Gastrocnemius medialis (tissue), 4 donors: ENCODE results near the gene CPED1. TPM values are rescaled to one million over a fixed set of nuclear protein-coding genes. Genes with fewer than 3 reads are reported as not detected.

Experiments
- ATAC-seq, 2 donors: fragments of 150-250 bp; one replicate each; pipeline ENCODE4 v1.9.1; 2016
- DNase-seq, 2 donors: peaks; one replicate each; pipeline ENCODE4 v3.0.0-alpha.2; 2019
- H3K27ac ChIP-seq, 4 donors: fragments of 200-600 bp; sonication (generic); 1 replicate in 1 of 4; 2 replicates in 3 of 4; pipeline ENCODE4 v1.5.1; 2016 to 2018; ENCODE audit warnings: mild to moderate bottlenecking in 2 of 4, moderate library complexity in 1 of 4
- H3K27me3 ChIP-seq, 3 donors: fragments of 200-600 bp; sonication (generic) in 2 of 3; 1 replicate in 1 of 3; 2 replicates in 2 of 3; pipeline versions ENCODE4 v1.5.1 to v1.6.0; 2016 to 2019; ENCODE audit warnings: mild to moderate bottlenecking in 1 of 3, moderate library complexity in 1 of 3
- H3K36me3 ChIP-seq, 2 donors: fragments of 200-600 bp; sonication (generic) in 1 of 2; one replicate each; pipeline ENCODE4 v1.5.1; 2017 to 2018
- H3K4me1 ChIP-seq, 2 donors: fragments of 200-600 bp; sonication (generic) in 1 of 2; one replicate each; pipeline ENCODE4 v1.5.1; 2016 to 2017; ENCODE audit warnings: mild to moderate bottlenecking in 2 of 2
- H3K4me3 ChIP-seq, 4 donors: fragments of 200-600 bp; sonication (generic) in 3 of 4; 1 replicate in 1 of 4; 2 replicates in 3 of 4; pipeline ENCODE4 v1.5.1; 2016 to 2019; ENCODE audit warnings: mild to moderate bottlenecking in 2 of 4
- H3K9me3 ChIP-seq, 3 donors: fragments of 200-600 bp; sonication (generic) in 2 of 3; 1 replicate in 1 of 3; 2 replicates in 2 of 3; pipeline ENCODE4 v1.5.1; 2016 to 2019
- POLR2A ChIP-seq, 2 donors: fragments of 450-650 bp; IDR thresholded peaks; one replicate each; pipeline ENCODE4 v1.6.1; 2017; ENCODE audit warnings: antibody characterized with exemption in 2 of 2, mild to moderate bottlenecking in 2 of 2, moderate library complexity in 2 of 2
- in situ Hi-C, 4 donors: fragments of 200-750 bp; cut with MboI; loops; one replicate each; pipeline versions ENCODE4 v1.15.0 to v1.8.0; 2017; ENCODE audit warnings: low sequenced_read_pairs in 4 of 4
- intact Hi-C: fragments of 100-400 bp; cut with DNase I; formaldehyde crosslinking; loops from one replicate; pipeline ENCODE4 v1.15.1; 2023; ENCODE audit warnings: low total_unique reads
- total RNA-seq, 4 donors: library from RNA; depleted of rRNA; stranded (reverse); fragments of >200 nt; gene quantifications; one replicate each; pipeline versions ENCODE4 v1.1.0 to v1.2.3, GENCODE V29; 2016
- TF ChIP-seq, protein P1 (sequence below), 5 experiments: fragments of 450-650 bp in 3 of 5; fragments of 200-600 bp in 2 of 5; sonication (generic) in 2 of 5; IDR thresholded peaks in 4 of 5; conservative IDR thresholded peaks in 1 of 5; 1 replicate in 4 of 5; 2 replicates in 1 of 5; pipeline ENCODE4 v1.5.1; 2016 to 2019; ENCODE audit warnings: antibody characterized with exemption in 5 of 5, mild to moderate bottlenecking in 3 of 5, moderate library complexity in 3 of 5

CPED1 gene
- total RNA-seq, 4 donors from 2014 or later = 4.8 to 35.5 (median 34.1) TPM

DNA sequence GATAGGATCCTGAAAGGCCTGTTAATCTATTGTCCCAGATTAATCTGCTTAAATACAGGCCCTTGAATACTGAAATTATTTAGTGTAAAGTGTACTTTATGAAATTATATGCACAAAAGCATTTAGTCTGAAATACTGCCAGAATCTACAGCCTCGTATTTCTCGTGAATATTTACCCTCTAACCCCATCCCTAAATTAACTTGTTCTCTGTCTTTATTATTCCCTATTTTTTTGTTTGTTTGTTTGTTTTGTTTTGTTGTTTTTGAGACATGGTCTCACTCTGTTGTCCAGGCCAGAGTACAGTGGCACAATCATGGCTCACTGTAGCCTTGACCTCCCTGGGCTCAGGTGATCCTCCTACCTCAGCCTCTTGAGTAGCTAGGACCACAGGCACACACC lies 2.7 kb upstream of the CPED1 start:
- no peak for ATAC-seq
- H3K9me3 ChIP-seq = no peaks in the 10 kb centered on the region
- in situ Hi-C loops = loop anchor here in 2 of 4 donors (5.0 to 10.0 kb wide), 2 partner anchors 96 to 119 kb away; no protein-coding TSS in a partner anchor
- no peaks in the 10 kb centered on the region for H3K27me3 ChIP-seq
- peaks cover 0 to 3% of the 10 kb centered on the region in 2 donors for H3K4me1 ChIP-seq
- H3K4me3 ChIP-seq = no peak overlapping the region
- H3K27ac ChIP-seq = no peak overlapping the region
- intact Hi-C loops = no loop called here
- no peaks in the 10 kb centered on the region for H3K36me3 ChIP-seq
- DNase-seq = no peak
- TF ChIP-seq POLR2A (IDR thresholded peaks at IDR 0.05) = no peak
- TF ChIP-seq, protein P1, sequence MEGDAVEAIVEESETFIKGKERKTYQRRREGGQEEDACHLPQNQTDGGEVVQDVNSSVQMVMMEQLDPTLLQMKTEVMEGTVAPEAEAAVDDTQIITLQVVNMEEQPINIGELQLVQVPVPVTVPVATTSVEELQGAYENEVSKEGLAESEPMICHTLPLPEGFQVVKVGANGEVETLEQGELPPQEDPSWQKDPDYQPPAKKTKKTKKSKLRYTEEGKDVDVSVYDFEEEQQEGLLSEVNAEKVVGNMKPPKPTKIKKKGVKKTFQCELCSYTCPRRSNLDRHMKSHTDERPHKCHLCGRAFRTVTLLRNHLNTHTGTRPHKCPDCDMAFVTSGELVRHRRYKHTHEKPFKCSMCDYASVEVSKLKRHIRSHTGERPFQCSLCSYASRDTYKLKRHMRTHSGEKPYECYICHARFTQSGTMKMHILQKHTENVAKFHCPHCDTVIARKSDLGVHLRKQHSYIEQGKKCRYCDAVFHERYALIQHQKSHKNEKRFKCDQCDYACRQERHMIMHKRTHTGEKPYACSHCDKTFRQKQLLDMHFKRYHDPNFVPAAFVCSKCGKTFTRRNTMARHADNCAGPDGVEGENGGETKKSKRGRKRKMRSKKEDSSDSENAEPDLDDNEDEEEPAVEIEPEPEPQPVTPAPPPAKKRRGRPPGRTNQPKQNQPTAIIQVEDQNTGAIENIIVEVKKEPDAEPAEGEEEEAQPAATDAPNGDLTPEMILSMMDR (IDR thresholded peaks at IDR 0.05 in 4 of 5, conservative IDR thresholded peaks at IDR 0.05 in 1 of 5) = no peak

DNA sequence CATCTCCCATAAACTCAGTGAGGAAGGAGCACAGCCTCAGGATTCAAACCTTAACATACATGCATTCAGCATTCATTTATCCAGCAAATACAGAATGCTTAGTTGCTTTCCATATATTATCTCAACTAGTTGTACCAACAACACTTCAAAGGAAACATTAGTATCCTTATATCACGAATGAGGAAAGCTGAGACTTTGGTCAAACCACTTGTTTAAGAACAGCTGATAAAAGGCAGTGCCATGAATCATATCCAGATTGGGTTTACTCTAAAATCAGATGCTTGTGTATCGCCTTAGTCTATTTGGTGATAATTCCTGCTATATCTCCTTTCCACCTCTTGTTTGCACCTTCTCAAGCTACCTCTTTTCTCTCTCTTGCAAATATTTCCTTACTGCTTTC lies 1.9 kb upstream of the CPED1 start:
- TF ChIP-seq, protein P1 (IDR thresholded peaks at IDR 0.05 in 4 of 5, conservative IDR thresholded peaks at IDR 0.05 in 1 of 5) = no peak
- TF ChIP-seq POLR2A (IDR thresholded peaks at IDR 0.05) = no peak
- peaks cover under 1 to 8% of the 10 kb centered on the region in 2 donors for H3K4me1 ChIP-seq
- no peak for ATAC-seq
- in situ Hi-C loops = loop anchor here in 2 of 4 donors (5.0 to 10.0 kb wide), 2 partner anchors 96 to 118 kb away; no protein-coding TSS in a partner anchor
- no peak overlapping the region for H3K27ac ChIP-seq
- H3K9me3 ChIP-seq = no peaks in the 10 kb centered on the region
- intact Hi-C loops = loop anchor here (1.0 kb wide), 1 partner anchor 122 kb away; no protein-coding TSS in a partner anchor
- no peaks in the 10 kb centered on the region for H3K36me3 ChIP-seq
- H3K27me3 ChIP-seq = no peaks in the 10 kb centered on the region
- no peak for DNase-seq
- no peak overlapping the region for H3K4me3 ChIP-seq

DNA sequence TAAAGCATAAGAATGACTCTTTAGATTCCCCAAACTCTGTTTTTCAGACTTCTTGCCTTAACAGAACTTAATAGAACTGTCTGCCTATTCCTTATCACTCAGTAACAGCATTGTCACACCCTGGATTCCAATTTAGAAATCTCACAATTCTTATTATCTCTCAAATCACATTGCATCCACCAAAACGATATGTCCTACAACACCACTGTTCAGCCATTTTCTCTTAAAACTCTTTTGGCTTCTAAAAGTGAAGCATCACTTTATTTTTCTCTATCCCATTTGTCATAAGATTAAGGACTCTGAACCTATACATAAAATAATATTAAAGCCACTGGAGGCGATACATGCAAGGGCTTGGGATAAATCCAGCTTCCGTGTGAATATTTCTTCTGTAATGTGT lies 1.2 kb upstream of the CPED1 start:
- intact Hi-C loops (loop anchor here (1.0 kb wide), 1 partner anchor 121 kb away; no protein-coding TSS in a partner anchor), in situ Hi-C loops (loop anchor here in 2 of 4 donors (5.0 to 10.0 kb wide), 2 partner anchors 95 to 118 kb away; no protein-coding TSS in a partner anchor)
- no peaks in the 10 kb centered on the region for H3K36me3 ChIP-seq
- H3K4me3 ChIP-seq = peak overlapping the region in 2 of 4 donors; percentile 65 to 72
- no peak for DNase-seq
- ATAC-seq = no peak
- peak overlapping the region; percentile 91 to 98 (median 94) for H3K27ac ChIP-seq
- H3K27me3 ChIP-seq = no peaks in the 10 kb centered on the region
- TF ChIP-seq POLR2A (IDR thresholded peaks at IDR 0.05) = no peak
- TF ChIP-seq, protein P1 (IDR thresholded peaks at IDR 0.05 in 4 of 5, conservative IDR thresholded peaks at IDR 0.05 in 1 of 5) = no peak
- H3K4me1 ChIP-seq = peaks cover 4 to 14% of the 10 kb centered on the region in 2 donors
- H3K9me3 ChIP-seq = no peaks in the 10 kb centered on the region

DNA sequence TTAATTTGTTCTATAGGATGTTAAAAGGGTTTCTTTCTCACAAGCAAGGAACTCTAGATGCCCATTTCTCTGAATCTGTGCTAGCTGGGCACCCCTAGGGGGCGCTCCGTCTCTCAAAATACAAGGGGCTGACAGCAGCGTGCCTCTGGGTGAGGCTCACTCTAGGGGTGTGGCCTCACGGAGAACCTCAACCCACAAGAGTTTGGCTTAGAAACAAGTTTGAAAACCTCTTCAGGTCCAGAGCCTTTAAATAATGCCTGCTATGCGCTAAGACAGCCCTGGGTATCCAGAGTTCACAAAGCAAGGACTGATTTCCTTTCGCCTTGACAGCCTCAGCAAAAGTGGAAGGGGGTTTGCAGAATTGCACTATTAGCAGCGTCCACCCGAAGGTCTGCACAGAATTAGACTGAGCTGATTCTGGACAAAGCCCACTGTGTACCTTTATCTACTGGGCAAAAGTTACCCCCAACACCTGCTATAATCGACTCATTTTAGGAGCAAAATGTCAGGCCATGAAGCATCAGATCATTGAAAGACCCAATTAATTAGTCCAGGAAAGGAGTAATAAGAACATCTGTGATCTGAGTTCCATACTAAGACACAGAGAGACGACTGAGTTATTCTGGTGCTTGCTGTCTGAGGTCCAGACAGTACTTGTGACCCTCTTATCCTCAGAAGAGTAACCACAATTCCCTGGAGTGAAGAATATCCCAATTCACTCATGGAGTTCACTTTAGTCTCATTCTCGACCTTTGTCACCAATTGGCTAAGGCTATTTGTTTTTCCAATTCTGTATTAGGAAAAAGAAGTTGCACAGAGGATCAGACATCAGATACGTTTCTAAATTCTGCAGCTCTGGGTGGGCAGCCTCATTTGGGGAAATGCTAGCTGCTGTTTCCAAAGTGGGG lies 574 bp upstream of the CPED1 start:
- intact Hi-C loops = loop anchor here (1.0 to 2.0 kb wide), 3 partner anchors 37 to 120 kb away; partner anchors contain the start of gene ING3
- in situ Hi-C loops = loop anchor here in 2 of 4 donors (5.0 to 10.0 kb wide), 2 partner anchors 94 to 117 kb away; no protein-coding TSS in a partner anchor
- H3K4me1 ChIP-seq = peaks cover 10 to 21% of the 10 kb centered on the region in 2 donors
- ATAC-seq (peak; percentile 60 to 76), DNase-seq (peak; percentile 84 to 91)
- TF ChIP-seq POLR2A (IDR thresholded peaks at IDR 0.05) = no peak
- TF ChIP-seq, protein P1 (IDR thresholded peaks at IDR 0.05 in 4 of 5, conservative IDR thresholded peaks at IDR 0.05 in 1 of 5) = peak; percentile 83 to 96 (median 94)
- H3K27ac ChIP-seq = peak overlapping the region; percentile 91 to 98 (median 94)
- no peaks in the 10 kb centered on the region for H3K9me3 ChIP-seq
- no peaks in the 10 kb centered on the region for H3K36me3 ChIP-seq
- H3K27me3 ChIP-seq = no peaks in the 10 kb centered on the region
- H3K4me3 ChIP-seq = peak overlapping the region; percentile 65 to 72 (median 66)
